ENCODE results near the gene RANBP17.

The RANBP17 gene

DNA sequence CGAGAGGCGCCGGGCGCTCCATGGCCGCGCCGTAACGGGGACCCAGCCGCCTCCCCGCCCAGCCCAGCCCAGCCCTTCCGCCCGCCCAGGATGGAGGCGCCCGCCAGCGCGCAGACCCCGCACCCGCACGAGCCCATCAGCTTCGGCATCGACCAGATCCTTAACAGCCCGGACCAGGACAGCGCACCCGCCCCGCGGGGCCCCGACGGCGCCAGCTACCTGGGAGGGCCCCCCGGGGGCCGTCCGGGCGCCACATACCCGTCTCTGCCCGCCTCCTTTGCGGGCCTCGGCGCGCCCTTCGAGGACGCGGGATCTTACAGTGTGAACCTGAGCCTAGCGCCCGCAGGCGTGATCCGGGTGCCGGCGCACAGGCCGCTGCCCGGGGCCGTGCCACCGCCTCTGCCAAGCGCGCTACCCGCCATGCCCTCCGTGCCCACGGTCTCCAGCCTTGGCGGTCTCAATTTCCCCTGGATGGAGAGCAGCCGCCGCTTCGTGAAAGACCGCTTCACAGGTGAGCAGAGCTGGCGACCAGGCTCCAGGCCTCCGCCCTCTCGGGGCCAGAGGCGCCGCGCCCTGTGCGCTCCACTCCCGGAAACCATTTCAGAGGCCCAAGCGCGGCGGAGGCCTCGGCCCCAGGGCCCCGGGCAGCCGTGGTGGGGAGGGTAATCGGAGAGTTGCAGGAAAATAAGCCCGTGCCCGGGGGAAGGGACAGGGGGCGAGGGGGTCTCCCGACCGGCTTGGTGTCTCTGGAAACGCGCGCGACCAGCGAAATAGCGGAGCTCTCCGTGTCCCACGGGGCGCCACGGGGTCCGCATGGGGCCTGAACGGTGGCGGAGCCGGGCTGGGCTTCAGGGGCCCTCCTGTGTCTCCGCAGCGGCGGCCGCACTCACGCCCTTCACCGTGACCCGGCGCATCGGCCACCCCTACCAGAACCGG, 447.7 kb downstream of the RANBP17 start (continued):
- TF ChIP-seq, protein P1, sequence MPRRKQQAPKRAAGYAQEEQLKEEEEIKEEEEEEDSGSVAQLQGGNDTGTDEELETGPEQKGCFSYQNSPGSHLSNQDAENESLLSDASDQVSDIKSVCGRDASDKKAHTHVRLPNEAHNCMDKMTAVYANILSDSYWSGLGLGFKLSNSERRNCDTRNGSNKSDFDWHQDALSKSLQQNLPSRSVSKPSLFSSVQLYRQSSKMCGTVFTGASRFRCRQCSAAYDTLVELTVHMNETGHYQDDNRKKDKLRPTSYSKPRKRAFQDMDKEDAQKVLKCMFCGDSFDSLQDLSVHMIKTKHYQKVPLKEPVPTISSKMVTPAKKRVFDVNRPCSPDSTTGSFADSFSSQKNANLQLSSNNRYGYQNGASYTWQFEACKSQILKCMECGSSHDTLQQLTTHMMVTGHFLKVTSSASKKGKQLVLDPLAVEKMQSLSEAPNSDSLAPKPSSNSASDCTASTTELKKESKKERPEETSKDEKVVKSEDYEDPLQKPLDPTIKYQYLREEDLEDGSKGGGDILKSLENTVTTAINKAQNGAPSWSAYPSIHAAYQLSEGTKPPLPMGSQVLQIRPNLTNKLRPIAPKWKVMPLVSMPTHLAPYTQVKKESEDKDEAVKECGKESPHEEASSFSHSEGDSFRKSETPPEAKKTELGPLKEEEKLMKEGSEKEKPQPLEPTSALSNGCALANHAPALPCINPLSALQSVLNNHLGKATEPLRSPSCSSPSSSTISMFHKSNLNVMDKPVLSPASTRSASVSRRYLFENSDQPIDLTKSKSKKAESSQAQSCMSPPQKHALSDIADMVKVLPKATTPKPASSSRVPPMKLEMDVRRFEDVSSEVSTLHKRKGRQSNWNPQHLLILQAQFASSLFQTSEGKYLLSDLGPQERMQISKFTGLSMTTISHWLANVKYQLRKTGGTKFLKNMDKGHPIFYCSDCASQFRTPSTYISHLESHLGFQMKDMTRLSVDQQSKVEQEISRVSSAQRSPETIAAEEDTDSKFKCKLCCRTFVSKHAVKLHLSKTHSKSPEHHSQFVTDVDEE (CRISPR knock-in tag; IDR thresholded peaks at IDR 0.05), result no peak
- no peak for TF ChIP-seq CSDC2 (CRISPR knock-in tag; IDR thresholded peaks at IDR 0.05)
- TF ChIP-seq, protein P2, sequence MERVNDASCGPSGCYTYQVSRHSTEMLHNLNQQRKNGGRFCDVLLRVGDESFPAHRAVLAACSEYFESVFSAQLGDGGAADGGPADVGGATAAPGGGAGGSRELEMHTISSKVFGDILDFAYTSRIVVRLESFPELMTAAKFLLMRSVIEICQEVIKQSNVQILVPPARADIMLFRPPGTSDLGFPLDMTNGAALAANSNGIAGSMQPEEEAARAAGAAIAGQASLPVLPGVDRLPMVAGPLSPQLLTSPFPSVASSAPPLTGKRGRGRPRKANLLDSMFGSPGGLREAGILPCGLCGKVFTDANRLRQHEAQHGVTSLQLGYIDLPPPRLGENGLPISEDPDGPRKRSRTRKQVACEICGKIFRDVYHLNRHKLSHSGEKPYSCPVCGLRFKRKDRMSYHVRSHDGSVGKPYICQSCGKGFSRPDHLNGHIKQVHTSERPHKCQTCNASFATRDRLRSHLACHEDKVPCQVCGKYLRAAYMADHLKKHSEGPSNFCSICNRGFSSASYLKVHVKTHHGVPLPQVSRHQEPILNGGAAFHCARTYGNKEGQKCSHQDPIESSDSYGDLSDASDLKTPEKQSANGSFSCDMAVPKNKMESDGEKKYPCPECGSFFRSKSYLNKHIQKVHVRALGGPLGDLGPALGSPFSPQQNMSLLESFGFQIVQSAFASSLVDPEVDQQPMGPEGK (CRISPR knock-in tag; IDR thresholded peaks at IDR 0.05; ENCODE audit: borderline replicate concordance), result no peak
- no peak for TF ChIP-seq RARB (CRISPR knock-in tag; IDR thresholded peaks at IDR 0.05)
- TF ChIP-seq GLIS3 (CRISPR knock-in tag; IDR thresholded peaks at IDR 0.05), result no peak

DNA sequence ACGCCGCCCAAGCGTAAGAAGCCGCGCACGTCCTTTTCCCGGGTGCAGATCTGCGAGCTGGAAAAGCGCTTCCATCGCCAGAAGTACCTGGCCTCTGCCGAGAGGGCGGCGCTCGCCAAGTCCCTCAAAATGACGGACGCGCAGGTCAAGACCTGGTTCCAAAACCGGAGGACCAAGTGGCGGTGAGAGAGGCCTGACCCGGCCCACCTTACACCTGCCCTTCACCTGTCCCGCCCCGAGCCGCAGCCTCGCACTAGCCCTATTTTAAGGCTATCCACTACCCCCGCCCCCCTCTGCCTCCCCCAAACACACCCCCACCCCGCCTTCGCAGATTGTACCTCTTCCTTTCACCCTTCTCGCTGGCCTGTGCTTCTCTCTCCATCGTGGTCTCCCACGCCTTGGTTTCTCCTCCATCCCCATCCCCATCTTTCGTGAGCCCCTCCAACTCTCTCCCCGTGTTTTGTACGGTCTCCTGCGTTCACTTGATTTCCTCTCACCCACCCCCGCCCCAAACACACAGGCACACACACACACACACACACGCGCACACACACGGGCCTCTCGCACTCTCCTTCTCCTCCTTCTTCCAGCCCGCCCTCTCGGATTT, 448.5 kb downstream of the RANBP17 start:
- no peak for TF ChIP-seq TCF4 (CRISPR knock-in tag; IDR thresholded peaks at IDR 0.05; ENCODE audit: borderline replicate concordance)
- no peak for TF ChIP-seq ZNF565 (CRISPR knock-in tag; conservative IDR thresholded peaks at IDR 0.05; ENCODE audit: low read depth)
- TF ChIP-seq SNAI2 (CRISPR knock-in tag; IDR thresholded peaks at IDR 0.05), result no peak
- TF ChIP-seq ZFP30 (CRISPR knock-in tag; IDR thresholded peaks at IDR 0.05), result no peak
- TF ChIP-seq ZNF70 (CRISPR knock-in tag; IDR thresholded peaks at IDR 0.05), result no peak
- no peak for TF ChIP-seq TOX (CRISPR knock-in tag; IDR thresholded peaks at IDR 0.05; ENCODE audit: borderline replicate concordance)
- TF ChIP-seq CSDC2 (CRISPR knock-in tag; IDR thresholded peaks at IDR 0.05), result no peak
- TF ChIP-seq OSR1 (CRISPR knock-in tag; IDR thresholded peaks at IDR 0.05), result no peak
- no peak for TF ChIP-seq RARB (CRISPR knock-in tag; IDR thresholded peaks at IDR 0.05)
- TF ChIP-seq ZC3H10 (CRISPR knock-in tag; IDR thresholded peaks at IDR 0.05), result no peak
- TF ChIP-seq PPARA (CRISPR knock-in tag; IDR thresholded peaks at IDR 0.05; ENCODE audit: borderline replicate concordance), result no peak
- no peak for TF ChIP-seq BACH2 (CRISPR knock-in tag; IDR thresholded peaks at IDR 0.05; ENCODE audit: borderline replicate concordance)
- TF ChIP-seq, protein P2 (CRISPR knock-in tag; IDR thresholded peaks at IDR 0.05; ENCODE audit: borderline replicate concordance), result no peak
- no peak for ATAC-seq

DNA sequence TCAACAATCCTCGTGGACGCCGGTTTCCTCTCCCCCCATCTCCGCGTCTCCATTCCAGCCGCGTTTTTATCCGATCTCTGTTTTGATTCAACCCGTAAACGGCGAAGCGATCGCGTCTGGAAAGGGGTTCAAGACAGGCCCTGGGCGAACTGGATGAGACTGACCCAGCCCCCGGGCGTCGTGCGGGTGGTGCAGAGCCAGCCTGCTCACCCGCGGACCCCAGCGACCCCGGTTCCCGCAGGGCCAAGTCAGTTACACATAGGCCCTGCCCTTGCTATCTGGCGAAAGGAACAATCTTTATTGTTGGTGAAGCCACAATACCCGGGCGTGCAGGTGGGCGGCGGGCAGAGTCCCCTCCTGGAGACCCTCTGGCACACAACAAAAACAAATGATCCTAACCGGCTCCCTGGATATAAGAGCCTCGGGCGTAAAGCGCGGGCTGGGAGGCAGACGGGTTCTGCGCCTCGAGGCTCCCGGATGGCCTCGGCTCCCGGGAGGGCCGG, 449.1 kb downstream of the RANBP17 start:
- no peak for TF ChIP-seq BACH2 (CRISPR knock-in tag; IDR thresholded peaks at IDR 0.05; ENCODE audit: borderline replicate concordance)
- TF ChIP-seq TCF4 (CRISPR knock-in tag; IDR thresholded peaks at IDR 0.05; ENCODE audit: borderline replicate concordance), result no peak
- TF ChIP-seq, protein P2 (CRISPR knock-in tag; IDR thresholded peaks at IDR 0.05; ENCODE audit: borderline replicate concordance), result no peak
- TF ChIP-seq ZNF70 (CRISPR knock-in tag; IDR thresholded peaks at IDR 0.05), result no peak
- no peak for TF ChIP-seq ZFP3 (CRISPR knock-in tag; IDR thresholded peaks at IDR 0.05)
- no peak for TF ChIP-seq PPARA (CRISPR knock-in tag; IDR thresholded peaks at IDR 0.05; ENCODE audit: borderline replicate concordance)
- TF ChIP-seq, protein P3, sequence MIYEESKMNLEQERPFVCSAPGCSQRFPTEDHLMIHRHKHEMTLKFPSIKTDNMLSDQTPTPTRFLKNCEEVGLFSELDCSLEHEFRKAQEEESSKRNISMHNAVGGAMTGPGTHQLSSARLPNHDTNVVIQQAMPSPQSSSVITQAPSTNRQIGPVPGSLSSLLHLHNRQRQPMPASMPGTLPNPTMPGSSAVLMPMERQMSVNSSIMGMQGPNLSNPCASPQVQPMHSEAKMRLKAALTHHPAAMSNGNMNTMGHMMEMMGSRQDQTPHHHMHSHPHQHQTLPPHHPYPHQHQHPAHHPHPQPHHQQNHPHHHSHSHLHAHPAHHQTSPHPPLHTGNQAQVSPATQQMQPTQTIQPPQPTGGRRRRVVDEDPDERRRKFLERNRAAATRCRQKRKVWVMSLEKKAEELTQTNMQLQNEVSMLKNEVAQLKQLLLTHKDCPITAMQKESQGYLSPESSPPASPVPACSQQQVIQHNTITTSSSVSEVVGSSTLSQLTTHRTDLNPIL (CRISPR knock-in tag; IDR thresholded peaks at IDR 0.05; ENCODE audit: low read depth), result no peak
- TF ChIP-seq SNAI2 (CRISPR knock-in tag; IDR thresholded peaks at IDR 0.05), result no peak
- ATAC-seq, result no peak

Data from SK-N-SH treated with all-trans-retinoic acid at 6 μM for 48 hours (cell line).